GM19043 (cell line): ENCODE measurements around the gene BCL2L14.
"Not testable (repeated sequence)": the region's sequence is repeated elsewhere in the genome, so short reads cannot be mapped to it uniquely, and the experiment has no call there.

Experiments used
- ATAC-seq: cut with Tn5 transposase; IDR thresholded peaks from one replicate; pipeline ENCODE4 v1.9.1; 2021; ENCODE audit warnings: low read depth; ENCODE audit not compliant: unreplicated experiment

Gene BCL2L14

DNA sequence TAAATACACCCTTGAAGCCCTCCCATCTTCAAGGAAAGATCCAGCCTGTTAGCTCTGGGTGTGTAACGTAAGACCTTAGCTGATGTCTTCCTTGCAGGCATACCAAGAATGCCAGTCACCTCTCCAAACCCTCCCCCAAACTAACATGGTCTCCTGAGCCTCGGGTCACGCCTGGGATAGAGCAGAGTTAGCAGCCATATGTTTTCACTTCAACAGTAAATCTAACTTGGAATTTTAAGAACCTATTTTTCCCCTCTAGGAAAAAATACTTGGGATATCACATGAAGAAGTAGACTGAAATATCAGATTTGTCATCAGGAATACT lies 27.9 kb downstream of the BCL2L14 start:
- ATAC-seq, result no peak

GRCh38 chr12:12099102-12099501 lies 28.4 kb downstream of the BCL2L14 start:
- ATAC-seq, result no peak

DNA sequence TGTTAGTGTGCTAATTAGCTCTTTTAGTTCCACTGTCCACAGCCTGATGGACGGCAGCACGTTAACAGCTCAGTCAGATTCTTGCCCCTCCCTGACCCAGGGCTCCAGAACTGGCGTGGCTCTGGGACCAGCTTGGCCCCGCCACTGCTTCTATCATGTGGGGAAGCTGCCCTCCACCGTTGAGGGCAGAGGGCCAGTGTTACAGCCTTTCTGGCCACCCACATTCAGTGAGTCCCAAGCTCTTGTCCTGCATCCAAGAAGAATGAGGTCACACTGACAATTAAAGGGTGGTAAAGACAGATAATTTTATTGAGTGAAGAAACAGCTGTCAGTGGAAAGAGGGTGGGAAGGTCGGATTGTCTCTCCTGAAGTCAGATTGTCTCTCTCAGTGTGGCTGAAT lies 36.9 kb downstream of the BCL2L14 start:
- ATAC-seq, result no peak

GRCh38 chr12:12108441-12109058 lies 37.8 kb downstream of the BCL2L14 start:
- ATAC-seq, result no peak

- not testable (repeated sequence) for ATAC-seq
Observed at GRCh38 chr12:12110923-12111555, 40.3 kb downstream of the BCL2L14 start.

DNA sequence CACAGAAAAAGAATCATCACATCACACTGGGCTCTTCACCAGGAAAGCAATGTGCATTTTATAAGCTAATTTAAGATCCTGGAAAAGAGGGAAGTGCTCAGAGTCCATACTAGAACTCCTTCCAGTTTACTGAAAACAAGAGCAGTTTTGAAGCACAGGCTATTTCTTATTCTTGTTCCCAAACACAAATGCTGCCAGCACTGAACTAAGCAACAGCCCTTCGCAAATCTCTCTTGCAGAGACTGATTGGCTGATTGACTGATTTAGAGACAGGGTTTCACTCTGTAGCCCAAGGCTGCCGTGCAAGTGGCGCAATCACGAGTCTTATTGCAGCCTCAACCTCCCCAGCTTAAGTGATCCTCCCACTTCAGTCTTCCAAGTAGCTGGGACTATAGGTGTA lies 44.8 kb downstream of the BCL2L14 start:
- no peak for ATAC-seq

DNA sequence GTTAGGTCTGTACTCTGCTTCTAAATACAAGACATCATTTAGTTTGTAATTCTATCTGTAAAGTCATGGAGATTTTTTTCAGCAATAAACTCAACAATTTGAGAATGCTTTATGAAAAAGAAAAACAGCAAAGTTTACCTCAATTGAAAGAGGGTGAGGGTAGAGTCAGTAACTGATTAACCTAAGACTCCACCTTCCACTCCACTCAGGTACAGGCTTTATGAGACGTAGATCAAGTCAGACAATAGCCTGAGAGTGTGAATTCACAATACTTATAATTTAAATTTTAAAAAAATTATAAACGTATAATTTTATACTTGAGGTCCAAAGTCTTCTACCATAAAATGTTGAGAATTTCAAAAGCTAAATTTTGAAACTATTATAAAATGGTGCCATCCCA lies 45.9 kb downstream of the BCL2L14 start:
- ATAC-seq, result no peak

DNA sequence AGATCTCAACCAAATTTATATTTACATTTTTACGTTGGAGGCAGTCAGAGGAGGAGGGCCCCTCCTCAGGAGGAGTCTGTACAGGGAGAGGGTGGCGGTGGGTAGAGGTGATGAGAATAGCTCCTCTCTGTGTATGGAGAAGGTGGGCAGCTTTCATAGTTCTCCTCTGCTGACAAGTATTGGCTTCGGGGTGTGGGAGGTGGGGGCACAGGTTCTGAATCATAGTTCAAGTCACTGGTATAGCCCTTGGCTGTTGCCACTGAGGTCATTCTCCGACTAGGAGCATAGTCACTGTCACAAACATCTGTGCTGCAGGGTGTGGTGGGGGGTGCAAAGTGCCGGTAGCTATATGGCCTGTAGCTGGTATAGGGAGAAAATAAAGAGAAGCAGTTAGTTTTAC lies 50.3 kb downstream of the BCL2L14 start:
- no peak for ATAC-seq

DNA sequence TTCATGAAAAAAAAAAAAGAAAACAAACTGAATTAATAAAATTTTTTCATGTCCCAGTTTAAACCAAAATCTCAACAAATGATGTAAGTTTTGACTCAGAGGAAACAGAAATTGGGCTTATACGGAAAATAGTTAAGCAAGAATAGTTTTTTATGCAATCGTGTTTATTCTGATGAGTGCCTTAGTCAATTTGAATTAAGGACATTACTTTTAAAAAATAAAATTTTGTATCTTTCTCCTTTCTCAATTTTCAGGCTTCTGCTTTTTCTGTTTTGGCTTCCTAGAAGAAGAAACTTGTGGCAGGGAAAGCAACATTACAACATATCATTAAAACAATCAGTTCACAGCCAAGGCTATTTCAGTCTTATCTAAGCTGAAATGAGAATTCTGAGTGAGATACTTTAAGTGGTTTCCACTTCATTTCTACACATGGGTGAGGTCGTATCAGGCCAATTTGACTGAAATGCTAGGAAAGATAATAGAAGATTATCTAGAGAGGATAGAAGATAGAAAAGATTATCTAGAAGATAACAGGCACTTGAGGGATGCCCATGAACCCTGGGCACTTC lies 52.4 kb downstream of the BCL2L14 start:
- ATAC-seq, result no peak

- no peak for ATAC-seq
Observed at GRCh38 chr12:12126551-12126950, 55.8 kb downstream of the BCL2L14 start.

DNA sequence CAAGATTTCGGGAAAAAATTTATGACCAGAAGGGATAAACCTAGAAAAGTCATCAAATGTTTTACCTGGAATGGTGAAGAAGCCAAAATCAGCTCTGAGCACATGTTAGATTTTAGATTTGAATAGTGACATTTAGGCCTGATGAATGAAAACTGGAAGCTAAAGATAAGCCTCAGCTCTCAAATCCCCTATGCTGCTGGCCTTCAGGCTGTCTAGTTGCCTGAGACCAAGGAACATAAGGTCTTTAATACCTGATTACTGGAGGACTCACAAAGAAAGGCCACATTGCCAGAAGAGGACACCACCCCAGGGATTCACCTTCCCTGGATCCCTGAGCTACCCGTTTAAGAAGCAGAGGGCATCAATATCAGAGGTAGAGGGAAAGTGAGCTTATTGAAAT lies 56.6 kb downstream of the BCL2L14 start:
- ATAC-seq, result no peak

- ATAC-seq, result no peak
Observed at GRCh38 chr12:12128670-12129069, 57.9 kb downstream of the BCL2L14 start.

DNA sequence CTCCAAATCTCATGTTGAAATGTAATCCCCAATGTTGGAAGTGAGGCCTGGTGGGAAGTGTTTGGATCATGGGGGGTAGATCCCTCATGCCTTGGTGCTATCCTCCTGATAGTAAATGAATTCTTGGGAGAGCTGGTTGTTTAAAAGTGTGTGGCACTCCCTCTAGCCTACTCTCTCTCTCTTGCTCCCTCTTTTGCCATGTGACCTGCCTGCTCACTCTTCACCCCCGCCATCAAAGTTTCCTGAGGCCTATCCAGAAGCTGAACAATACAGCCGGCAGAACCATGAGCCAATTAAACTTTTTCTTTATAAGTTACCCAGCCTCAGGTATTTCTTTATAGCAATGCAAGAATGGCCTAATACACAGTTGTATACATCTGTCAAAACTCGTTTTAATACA lies 62.5 kb downstream of the BCL2L14 start:
- no peak for ATAC-seq

DNA sequence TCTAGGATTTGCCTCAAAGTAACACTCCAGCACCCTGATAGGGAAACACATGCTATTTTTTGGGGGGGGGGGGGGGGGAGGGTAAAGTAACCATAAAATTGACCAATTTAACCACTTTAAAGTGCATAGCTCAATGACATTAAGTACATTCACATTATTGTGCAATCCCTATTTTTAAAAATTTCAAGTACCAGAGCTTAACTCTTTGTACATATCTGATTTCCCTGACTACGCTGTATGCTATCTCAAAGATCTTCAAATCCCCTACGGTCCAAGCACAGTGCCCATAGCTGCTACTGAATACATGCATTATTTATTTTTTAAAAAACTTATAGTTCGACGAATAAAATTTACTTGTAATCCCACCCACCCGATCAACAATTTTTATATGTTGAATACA lies 63.0 kb downstream of the BCL2L14 start:
- no peak for ATAC-seq

DNA sequence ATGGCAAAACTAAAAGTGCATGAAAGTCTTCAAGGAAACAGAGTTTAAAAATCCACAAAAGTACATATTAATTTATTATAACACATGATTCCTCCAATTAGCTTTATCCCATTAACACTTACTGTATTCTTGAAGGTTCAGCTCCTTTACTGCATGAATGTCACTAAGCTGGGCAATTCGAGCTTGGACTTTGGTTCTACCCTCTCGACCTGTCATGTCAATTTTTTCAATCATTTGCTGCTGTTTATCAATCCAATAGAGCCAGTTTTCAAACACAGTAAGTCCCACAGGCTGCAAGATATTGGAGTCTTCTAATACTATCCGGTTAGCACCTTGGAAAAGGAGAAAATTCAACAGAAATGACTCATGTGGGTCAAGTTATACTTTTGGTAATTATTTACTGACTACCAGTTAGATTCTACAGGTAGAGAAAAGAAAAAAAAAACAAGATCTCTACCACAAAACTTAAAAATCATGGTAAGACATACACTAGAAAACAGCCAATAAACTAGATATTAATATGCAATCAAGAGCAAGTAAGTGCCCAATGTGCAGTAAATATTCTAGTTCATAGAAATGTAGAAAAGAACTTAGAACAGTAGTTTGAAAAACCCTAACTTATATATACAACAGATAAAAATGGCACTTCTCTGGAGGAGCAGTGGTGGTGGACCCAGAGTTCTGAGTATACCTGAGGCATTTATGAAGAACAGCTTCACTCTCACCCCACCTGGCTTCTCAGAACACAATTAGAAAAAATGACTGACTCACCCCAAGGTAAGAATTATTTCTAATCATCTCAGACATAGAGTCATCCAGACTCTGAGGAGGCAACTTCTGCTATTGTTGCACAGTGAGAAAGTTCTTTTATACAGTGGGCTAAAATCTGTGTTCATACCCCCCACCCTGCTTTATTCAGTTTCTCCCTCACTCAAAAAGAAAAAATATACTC lies 67.7 kb downstream of the BCL2L14 start:
- no peak for ATAC-seq

DNA sequence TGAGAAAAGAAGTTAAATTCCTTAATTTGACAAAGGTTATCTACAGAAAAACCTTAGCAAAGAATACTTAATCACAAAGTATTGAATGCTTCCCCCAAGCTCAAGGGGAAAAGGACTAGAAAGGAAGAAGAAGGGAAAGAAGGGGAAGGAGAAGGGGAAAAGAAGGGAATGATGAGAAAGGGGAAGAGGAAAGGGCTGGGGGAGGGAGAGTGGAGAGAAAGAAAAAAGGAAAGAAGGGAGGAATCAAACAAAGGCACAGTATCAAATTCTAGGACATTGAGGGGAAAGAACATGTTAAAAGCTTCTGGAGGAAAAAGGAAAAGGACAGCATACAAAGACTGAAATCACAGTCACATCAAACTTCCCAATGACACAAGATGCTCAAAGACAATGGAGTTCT lies 70.3 kb downstream of the BCL2L14 start:
- ATAC-seq, result no peak

- ATAC-seq, result not testable (repeated sequence)
Observed at GRCh38 chr12:12144531-12144930, 73.8 kb downstream of the BCL2L14 start.

DNA sequence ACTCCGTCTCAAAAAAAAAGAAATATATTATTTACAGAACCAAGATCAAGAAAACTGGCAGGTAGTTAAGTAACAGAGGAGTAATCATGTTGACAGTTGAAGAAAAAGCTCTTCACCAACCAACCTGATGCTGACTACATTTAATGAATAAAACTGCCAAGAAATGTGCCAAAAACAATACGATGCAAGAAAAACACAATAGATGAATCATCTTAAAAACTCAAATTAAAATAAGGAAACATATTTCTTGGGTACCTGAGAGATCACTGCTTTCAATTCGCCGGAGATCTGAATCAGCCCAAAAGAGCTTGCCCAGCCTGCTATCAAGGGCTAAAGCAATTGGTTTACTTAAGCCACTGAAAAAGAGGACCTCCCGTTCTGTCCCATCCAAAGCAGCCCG lies 76.4 kb downstream of the BCL2L14 start:
- no peak for ATAC-seq
